Thyroid gland (tissue), 4 donors: Measurements from ENCODE around the gene PHACTR3.

Source experiments
- POLR2A ChIP-seq, 2 donors: fragments of 450-650 bp; IDR thresholded peaks; one replicate each; pipeline ENCODE4 v1.6.1; 2017; ENCODE audit warnings: antibody characterized with exemption in 2 of 2, mild to moderate bottlenecking in 2 of 2, moderate library complexity in 1 of 2
- TF ChIP-seq, protein P1 (sequence below), 6 experiments: fragments of 200-600 bp in 3 of 6; fragments of 450-650 bp in 3 of 6; sonication (generic) in 3 of 6; IDR thresholded peaks; one replicate each; pipeline ENCODE4 v1.5.1; 2016 to 2019; ENCODE audit warnings: antibody characterized with exemption in 6 of 6, mild to moderate bottlenecking in 2 of 6, inconsistent platforms in 1 of 6, moderate library complexity in 1 of 6

GRCh38 chr20:59678951-59679350, 74.6 kb downstream of the PHACTR3 start:
- TF ChIP-seq, protein P1, sequence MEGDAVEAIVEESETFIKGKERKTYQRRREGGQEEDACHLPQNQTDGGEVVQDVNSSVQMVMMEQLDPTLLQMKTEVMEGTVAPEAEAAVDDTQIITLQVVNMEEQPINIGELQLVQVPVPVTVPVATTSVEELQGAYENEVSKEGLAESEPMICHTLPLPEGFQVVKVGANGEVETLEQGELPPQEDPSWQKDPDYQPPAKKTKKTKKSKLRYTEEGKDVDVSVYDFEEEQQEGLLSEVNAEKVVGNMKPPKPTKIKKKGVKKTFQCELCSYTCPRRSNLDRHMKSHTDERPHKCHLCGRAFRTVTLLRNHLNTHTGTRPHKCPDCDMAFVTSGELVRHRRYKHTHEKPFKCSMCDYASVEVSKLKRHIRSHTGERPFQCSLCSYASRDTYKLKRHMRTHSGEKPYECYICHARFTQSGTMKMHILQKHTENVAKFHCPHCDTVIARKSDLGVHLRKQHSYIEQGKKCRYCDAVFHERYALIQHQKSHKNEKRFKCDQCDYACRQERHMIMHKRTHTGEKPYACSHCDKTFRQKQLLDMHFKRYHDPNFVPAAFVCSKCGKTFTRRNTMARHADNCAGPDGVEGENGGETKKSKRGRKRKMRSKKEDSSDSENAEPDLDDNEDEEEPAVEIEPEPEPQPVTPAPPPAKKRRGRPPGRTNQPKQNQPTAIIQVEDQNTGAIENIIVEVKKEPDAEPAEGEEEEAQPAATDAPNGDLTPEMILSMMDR (IDR thresholded peaks at IDR 0.05) = no peak
- TF ChIP-seq POLR2A (IDR thresholded peaks at IDR 0.05) = no peak
